ENCODE measurements around the gene ACSBG1.
A peak's percentile ranks its signal among the peaks of the same experiment; 100 is the strongest.

Gene ACSBG1, protein sequence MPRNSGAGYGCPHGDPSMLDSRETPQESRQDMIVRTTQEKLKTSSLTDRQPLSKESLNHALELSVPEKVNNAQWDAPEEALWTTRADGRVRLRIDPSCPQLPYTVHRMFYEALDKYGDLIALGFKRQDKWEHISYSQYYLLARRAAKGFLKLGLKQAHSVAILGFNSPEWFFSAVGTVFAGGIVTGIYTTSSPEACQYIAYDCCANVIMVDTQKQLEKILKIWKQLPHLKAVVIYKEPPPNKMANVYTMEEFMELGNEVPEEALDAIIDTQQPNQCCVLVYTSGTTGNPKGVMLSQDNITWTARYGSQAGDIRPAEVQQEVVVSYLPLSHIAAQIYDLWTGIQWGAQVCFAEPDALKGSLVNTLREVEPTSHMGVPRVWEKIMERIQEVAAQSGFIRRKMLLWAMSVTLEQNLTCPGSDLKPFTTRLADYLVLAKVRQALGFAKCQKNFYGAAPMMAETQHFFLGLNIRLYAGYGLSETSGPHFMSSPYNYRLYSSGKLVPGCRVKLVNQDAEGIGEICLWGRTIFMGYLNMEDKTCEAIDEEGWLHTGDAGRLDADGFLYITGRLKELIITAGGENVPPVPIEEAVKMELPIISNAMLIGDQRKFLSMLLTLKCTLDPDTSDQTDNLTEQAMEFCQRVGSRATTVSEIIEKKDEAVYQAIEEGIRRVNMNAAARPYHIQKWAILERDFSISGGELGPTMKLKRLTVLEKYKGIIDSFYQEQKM

GRCh38 chr15:78234515-78235040 lies at the start of gene ACSBG1:
TSS of gene ACSBG1 (minus strand) at chr15:78234565. CDS start at chr15:78234501, 64 bp downstream.
- no peak for DNase-seq

DNA sequence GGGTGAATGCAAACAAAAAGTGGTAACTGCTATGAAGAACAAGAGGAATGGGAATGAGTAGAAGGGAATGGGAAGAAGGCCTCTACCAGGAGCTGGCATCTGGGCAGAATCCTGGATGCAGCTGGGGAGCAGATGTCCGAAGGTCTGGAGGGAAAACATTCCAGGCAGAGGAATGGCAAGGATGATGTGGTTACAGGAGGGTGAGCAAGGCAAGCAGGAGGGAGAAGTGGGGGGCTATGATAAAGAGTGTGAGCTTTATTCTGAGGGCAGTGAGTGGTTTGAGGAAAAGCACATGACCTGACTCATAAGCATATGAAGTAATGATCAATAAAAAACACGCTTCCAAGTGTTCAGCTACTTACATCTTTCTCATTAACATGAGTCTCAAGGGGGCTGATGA lies 48.0 kb upstream of the ACSBG1 start:
- no peak for DNase-seq

DNA sequence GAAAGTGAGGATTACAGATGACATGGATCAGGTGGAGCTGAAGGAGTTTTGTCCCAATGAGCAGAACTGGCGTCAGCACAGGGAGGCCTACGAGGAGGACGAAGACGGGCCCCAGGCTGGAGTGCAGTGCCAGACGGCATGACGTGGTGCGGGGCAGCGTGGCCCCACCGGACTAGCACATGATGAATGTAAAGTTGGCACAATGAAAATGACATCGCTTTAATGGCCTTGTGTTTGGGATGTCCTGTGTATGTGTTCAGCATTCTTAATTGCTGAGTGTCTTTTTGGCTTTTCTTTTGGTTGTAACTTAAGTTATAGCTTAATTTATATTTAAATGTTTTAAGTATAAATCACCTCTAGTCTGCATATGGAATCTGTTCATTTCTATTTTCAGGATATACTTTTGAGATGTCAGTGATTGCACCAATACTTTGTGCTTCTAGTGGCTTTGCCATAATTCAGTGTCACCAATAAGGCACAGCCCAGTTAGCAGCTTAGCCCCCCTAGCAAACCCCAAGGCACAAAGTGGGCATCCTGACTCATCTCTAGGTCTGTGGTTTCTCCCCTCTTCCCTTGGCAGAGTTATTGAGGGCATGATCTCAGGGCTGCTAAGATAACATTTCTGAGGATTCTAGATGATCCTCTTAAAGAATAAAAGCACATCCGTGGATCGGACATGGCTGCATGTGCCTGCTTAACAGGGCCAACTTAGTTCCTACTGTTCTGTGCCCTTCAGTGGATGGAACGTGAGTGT lies 46.1 kb upstream of the ACSBG1 start:
- DNase-seq: no peak

DNA sequence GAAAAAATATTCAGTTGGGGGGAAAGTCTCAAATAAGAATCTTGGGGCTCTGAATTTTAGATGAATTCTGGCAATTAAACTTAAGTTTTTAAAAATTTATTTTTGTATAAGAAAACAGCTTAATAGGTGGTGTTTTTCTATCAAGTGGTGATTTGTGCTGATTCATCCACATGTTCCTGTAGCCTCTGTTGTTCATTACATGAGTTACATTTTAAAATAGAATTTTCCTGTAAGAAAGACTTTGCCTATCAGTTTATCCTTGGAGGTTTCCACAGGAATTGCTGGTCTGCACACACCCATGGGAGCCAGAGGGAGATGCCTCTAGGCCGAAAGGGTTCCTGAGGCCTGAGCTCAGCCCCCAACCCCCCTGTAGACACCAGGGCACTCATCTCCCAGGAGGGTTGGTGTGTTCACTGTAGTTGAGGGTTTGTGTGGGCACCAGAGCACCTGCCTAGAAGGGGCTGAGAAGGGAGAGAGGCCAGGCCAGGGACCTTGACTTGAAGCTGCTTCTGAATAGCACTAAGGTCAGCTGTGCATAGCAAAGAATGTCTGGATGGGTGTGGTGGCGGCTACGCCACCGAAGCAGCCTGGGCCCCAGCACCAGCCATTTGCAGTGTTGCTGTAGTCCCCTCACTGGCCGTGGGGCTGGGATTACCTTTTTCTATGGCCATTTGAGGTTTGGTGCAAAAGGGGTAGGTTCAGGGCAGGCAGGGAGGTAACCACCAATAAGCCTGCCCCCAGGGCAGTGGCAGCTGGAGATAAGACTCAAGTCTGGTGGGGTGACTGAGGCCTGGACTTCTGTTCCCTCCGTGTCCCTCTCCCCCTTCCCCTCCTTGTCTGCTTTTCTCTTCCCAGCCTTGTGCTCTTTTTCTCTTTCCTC lies 41.9 kb upstream of the ACSBG1 start:
- DNase-seq: no peak

DNA sequence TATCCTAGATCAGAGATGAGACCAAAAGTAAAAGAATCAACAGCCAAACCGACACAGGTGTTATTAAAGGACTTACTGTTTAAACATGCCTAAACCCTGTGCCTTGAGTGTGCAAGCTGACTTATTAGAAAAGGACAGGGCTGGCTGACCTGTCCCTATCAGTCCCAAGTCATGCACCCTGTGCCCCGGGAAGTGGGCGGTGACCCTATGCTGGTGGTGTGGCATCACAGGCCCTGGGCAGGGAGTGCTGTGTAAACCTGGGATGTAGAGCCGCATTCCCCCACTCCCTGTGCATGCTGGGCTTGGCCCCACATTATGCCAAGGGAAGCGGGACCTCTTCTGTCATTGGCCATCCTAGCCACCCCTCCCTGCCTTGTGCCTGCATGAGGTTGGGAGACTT lies 40.6 kb upstream of the ACSBG1 start:
- no peak for DNase-seq

GRCh38 chr15:78272776-78273175 lies 38.4 kb upstream of the ACSBG1 start:
- no peak for DNase-seq

DNA sequence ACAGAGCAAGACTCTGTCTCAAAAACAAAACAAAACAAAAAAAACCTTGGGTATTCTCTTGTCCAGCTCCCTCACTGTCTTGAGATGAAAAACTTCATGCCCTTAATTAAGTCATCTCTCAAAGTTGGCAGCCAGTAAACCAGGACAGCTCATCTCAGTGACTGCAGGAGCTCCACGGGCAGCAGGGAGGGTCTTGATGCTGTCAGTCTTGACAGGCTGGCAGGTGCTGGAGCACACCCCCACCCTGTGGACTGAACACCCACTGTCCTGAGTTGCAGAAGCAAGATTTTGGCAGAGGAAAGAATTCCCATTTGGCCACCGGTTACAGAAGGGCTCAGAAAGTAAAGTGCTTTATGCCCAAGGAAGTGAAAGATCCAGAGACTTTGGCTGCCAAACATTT lies 38.0 kb upstream of the ACSBG1 start:
- DNase-seq: no peak

GRCh38 chr15:78266806-78267205 lies 32.4 kb upstream of the ACSBG1 start:
- DNase-seq: no peak

DNA sequence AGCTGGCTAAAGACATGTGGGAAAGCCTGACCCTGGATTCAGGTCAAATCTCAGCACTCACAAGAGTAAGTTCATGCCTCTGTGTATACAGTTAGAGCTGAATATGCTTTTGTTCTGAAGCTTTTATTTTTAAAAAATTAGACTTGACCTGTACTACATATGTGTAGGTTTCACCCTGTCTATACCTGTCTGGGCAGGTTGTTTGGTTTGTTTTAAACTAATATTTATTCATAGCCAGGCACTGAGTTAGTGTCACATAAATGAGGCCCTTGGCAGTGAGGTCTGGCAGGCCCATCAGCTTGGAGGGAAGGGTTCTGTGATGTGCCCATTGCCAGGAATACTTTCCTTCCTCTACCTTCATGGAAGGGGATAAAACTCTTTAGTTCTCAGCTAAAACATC lies 31.9 kb upstream of the ACSBG1 start:
- no peak for DNase-seq

GRCh38 chr15:78265752-78266224 lies 31.4 kb upstream of the ACSBG1 start:
- DNase-seq: no peak

DNA sequence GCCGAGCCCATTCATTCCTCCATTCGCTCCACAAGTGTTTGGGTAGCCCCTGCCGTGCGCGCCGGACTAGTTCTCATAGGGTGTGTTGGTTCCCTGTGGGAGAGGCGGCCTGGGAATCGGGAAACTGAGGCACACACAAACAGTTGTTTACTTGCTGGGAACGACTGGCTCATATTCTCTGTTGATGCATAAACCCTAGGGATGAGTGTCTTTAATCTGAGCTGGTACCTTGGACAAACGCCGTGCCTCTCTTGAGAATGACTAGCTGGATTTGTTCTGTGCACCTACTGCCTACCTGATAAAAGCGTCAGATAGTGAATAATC lies 30.7 kb upstream of the ACSBG1 start:
- DNase-seq: no peak

DNA sequence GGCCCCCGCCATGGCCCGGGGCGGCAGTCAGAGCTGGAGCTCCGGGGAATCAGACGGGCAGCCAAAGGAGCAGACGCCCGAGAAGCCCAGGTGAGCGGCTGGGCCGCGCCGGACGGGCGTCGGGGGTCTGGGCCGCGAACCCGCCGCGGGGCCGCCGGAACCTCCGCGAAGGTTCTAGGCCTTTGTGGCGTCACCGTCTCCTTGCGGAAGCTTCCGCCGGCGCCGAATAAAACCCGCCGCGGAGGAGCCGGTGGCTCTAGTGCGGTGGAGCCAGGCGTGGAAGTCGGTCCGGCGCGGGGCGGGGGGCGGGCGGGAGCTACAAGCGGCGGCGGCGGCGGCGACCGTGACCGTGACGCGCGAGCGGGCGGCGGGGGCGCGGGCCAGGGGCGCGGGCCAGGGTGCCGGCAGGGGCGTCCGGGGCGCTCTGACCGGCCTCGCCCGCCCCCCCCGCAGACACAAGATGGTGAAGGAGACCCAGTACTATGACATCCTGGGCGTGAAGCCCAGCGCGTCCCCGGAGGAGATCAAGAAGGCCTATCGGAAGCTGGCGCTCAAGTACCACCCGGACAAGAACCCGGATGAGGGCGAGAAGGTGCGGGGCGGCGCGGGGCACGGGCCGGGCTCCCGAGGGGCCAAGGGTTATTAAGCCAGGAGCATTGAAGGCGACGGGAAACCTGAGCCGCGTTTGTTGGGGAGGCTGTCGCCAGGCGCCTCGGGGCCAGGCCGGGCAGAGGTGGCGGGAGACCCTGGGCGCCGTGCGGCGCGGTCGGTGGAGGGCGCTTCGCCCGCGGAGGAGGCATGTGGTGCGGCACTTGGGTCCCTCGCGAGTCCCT lies 30.2 kb upstream of the ACSBG1 start, which contains the start of gene DNAJA4:
DNAJA4 (plus strand) TSS at position 259 of the 833 bp plus-strand sequence; CDS start at position 461, 202 bp downstream.
- peak; percentile 41 to 49 for DNase-seq

GRCh38 chr15:78263907-78264303 lies 29.5 kb upstream of the ACSBG1 start:
- DNase-seq: no peak

GRCh38 chr15:78263351-78263781 lies 29.0 kb upstream of the ACSBG1 start:
- no peak for DNase-seq

- no peak for DNase-seq
Observed at GRCh38 chr15:78261062-78261461, 26.7 kb upstream of the ACSBG1 start.

GRCh38 chr15:78260489-78260888 lies 26.1 kb upstream of the ACSBG1 start:
- no peak for DNase-seq

- DNase-seq: no peak
Observed at GRCh38 chr15:78259232-78259631, 24.9 kb upstream of the ACSBG1 start.

DNA sequence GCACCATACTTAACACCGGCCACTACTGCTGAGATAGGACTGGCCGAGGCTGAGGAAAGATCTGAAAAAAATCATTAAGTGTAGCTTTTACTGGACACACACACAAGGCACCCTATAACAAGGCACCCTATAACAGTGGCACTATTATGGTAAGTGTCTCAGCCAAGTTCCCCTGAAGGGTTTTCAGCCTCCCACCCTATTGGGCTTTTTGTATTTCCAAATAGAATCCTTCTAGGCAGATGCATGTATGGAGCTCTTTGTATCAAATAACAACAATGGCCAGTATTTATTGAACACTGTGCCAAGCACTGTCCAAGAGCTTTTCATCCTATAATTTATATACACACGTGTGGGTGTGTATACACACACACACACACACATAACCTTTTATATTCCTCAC lies 23.3 kb upstream of the ACSBG1 start:
- no peak for DNase-seq

GRCh38 chr15:78256044-78256437 lies 21.7 kb upstream of the ACSBG1 start:
- no peak for DNase-seq

DNA sequence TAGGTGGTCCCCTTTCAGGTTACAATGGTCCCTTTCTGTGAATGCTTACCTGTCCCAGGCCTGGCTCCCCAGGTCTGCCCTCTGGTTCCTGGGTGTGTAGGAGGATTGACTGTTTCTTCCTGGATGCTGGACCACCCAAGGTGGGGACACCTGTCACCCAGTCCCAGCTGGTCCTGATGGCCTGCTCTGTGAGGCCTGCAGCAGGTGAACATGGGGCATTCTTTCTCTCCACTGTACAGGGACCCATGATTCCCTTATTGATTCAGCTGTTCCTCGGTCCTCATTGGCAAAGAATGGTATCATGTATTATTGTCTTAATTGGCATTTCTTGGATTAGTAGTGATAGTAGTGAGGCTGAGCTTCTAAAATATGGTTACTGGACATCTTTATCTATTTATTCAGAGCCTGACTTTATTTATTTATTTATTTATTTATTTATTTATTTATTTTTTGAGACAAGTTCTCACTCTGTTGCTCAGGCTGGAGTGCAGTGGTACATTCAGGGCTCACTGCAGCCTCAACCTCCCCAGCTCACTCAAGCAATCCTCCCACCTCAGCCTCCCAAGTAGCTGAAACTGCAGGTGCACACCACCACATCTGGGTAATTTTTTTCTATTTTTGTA lies 21.2 kb upstream of the ACSBG1 start:
- no peak for DNase-seq

DNA sequence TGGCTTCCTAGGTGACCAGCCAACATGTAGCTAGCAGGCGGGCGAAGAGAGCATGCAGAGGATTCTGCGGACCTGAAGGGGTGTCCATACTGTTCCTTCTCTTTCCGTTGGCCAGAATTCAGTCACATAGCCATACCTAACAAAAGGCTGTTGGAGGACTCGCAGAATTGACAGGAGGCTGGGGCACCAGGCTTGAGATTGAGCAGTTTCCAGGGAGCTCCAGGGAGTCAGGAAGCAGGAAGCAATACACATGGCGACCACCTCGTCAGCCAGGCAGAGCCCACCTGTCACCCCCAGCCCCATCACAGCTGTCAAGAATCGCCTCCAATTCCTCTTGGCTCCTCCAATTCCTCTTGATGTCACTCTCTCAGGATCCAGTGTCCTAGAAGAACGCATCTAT lies 16.8 kb upstream of the ACSBG1 start:
- DNase-seq: no peak
